ENCODE data around the gene IRX3.

DNA sequence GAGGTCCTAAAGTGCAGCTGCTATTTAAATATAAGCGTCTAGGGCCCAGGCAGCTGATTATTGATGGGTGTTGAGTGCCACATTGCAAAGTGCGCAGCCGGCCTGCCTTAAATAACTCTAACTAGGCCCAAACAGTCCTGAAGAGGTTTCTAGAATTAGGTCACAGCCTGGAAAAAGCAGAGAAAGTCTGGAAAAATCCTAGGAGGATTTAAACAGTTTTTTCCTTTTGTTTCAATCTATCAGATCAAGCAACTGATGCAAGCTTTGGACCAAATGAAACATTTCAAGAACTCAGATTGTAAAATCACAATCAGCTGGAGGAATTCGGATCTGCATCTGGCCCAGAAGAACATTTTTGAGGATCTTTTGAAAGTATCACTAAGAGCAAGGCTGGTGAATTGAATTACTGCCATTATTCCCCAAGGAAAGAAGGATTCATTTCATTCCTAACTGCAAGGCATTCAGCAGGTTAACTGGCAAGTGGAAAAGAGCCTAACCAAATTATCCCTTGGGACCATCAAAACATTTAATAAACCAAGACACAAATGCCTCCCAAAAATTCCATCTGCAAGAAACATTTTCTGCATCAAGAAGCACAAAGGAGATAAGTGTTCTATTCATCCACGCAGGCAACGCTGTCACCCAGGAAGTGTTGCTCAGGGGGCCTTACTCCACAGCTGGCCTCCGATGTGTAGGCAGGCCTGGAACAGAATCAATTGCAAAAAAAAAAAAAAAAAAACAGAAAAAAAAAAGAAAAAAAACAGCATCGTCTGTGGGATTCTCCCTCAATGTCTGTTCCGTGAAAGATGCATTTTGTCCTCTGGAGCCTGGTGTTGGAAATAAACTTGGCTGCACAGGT, 46.1 kb downstream of the IRX3 start:
- TF ChIP-seq CBX5 (IDR thresholded peaks at IDR 0.05; ENCODE audit: low read depth): no peak
- TF ChIP-seq, protein P1, sequence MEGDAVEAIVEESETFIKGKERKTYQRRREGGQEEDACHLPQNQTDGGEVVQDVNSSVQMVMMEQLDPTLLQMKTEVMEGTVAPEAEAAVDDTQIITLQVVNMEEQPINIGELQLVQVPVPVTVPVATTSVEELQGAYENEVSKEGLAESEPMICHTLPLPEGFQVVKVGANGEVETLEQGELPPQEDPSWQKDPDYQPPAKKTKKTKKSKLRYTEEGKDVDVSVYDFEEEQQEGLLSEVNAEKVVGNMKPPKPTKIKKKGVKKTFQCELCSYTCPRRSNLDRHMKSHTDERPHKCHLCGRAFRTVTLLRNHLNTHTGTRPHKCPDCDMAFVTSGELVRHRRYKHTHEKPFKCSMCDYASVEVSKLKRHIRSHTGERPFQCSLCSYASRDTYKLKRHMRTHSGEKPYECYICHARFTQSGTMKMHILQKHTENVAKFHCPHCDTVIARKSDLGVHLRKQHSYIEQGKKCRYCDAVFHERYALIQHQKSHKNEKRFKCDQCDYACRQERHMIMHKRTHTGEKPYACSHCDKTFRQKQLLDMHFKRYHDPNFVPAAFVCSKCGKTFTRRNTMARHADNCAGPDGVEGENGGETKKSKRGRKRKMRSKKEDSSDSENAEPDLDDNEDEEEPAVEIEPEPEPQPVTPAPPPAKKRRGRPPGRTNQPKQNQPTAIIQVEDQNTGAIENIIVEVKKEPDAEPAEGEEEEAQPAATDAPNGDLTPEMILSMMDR (IDR thresholded peaks at IDR 0.05 in 2 of 3, conservative IDR thresholded peaks at IDR 0.05 in 1 of 3; ENCODE audit: control insufficient read depth in 2 of 3, extremely low read depth in 1 of 3, insufficient read depth in 1 of 3, low read depth in 3 of 3, low read length in 3 of 3): no peak
- TF ChIP-seq POLR2A (IDR thresholded peaks at IDR 0.05; ENCODE audit: low read depth, low read length): no peak
- TF ChIP-seq EZH2 (IDR thresholded peaks at IDR 0.05; ENCODE audit: borderline replicate concordance, control insufficient read depth, low read depth, low read length): no peak
- TF ChIP-seq RFX5 (IDR thresholded peaks at IDR 0.05; ENCODE audit: low read depth, low read length): no peak
- TF ChIP-seq CREB1 (IDR thresholded peaks at IDR 0.05; ENCODE audit: low read depth): no peak
- no peak for TF ChIP-seq RAD21 (IDR thresholded peaks at IDR 0.05; ENCODE audit: insufficient read depth, low read depth, low read length)
- TF ChIP-seq YY1 (IDR thresholded peaks at IDR 0.05; ENCODE audit: low read depth, low read length): no peak
- no peak for TF ChIP-seq SMAD1 (IDR thresholded peaks at IDR 0.05; ENCODE audit: low read depth, partially characterized antibody)
- no peak for TF ChIP-seq POLR2AphosphoS5 (IDR thresholded peaks at IDR 0.05; ENCODE audit: low read length)
- TF ChIP-seq, protein P2, sequence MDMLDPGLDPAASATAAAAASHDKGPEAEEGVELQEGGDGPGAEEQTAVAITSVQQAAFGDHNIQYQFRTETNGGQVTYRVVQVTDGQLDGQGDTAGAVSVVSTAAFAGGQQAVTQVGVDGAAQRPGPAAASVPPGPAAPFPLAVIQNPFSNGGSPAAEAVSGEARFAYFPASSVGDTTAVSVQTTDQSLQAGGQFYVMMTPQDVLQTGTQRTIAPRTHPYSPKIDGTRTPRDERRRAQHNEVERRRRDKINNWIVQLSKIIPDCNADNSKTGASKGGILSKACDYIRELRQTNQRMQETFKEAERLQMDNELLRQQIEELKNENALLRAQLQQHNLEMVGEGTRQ (IDR thresholded peaks at IDR 0.05; ENCODE audit: borderline replicate concordance, low read depth, low read length): no peak

Data from GM12878 (cell line).